GM10847 (cell line): Measurements from ENCODE around the gene PLSCR3.
A peak's percentile ranks its signal among the peaks of the same experiment; 100 is the strongest.

Source experiments
- POLR2A ChIP-seq: IDR thresholded peaks from 2 replicates; pipeline ENCODE4 v1.6.1; 2011; ENCODE audit not compliant: insufficient read length; ENCODE audit errors: extremely low read depth

Gene PLSCR3

DNA sequence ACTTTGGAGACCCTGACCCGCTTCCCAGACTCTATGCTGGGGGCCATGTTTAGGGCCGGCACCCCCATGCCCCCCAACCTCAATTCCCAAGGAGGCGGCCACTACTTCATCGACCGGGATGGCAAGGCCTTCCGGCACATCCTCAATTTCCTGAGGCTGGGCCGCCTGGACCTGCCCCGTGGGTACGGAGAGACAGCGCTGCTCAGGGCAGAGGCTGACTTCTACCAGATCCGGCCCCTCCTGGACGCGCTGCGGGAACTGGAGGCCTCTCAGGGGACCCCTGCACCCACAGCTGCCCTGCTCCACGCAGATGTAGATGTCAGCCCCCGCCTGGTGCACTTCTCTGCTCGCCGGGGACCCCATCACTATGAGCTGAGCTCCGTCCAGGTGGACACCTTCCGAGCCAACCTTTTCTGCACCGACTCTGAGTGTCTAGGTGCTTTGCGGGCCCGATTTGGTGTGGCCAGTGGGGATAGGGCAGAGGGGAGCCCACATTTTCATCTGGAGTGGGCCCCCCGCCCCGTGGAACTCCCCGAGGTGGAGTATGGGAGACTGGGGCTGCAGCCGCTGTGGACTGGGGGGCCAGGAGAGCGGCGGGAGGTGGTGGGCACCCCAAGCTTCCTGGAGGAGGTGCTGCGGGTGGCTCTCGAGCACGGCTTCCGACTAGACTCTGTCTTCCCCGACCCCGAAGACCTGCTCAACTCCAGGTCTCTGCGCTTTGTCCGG lies 41.3 kb downstream of the PLSCR3 start:
- no peak for TF ChIP-seq POLR2A

DNA sequence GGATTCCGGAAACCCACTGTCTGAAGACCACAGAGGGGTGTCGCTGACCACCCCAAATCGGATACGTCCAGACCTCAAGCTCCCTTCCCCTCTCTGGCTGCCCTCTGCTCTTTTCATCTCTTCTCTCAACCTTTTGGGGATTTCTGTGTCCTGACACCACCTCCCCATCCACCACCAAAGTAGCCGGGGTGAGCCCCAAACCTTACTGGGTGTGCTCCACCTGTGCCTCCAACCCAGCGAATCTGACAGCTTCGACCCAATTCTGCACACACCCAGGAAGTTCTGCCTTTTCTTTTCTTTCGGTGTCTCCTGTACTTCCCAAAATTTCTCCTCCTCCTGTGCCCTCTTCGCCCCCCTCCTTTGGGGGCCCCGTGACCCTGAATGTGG lies 41.8 kb downstream of the PLSCR3 start:
- TF ChIP-seq POLR2A = no peak

DNA sequence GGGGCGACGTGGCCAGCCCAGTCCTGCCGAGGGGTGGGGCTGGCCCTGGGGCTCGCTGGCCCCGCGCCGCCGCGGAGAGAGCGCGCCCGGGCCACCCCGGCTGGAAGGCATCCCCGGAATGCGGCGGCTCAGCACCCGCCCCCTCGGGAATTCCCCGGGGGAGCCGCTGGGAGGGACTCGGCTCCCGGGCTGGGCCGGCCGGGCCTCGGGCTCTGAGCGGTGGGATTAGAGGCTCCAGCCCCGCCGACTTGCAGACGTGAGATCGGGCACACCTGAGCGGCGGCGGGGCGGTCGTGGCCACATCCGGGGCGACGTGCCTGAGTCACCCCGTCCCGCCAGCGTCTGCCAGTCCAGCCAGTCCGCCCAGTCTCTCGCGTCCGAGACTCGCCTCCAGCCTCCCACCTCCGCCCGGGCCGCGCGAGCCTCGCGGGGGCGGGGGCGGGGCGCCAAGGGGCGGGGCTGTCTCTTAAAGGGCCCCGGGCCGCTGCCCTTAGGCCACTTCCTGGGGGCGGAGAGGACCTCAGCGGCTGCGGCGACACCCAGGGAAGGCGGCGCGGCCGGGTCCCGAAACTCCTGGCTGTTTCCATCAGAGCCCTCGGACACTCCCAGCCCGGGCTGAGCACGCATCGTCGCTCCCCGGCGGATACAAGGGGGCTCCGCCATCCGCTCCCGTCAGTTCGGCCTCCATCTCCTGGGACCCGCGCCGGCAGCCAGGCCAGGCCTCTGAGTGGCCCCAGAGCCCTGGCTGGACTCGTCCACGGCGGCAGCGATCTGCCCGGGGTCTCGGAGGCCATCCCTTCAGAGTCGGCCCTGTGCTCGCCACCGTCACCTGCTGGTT lies 42.4 kb downstream of the PLSCR3 start, which contains the start of gene KCTD11:
TSS of gene KCTD11 (plus strand) at position 498 of the 838 bp plus-strand sequence.
- TF ChIP-seq POLR2A = peak; percentile 38

DNA sequence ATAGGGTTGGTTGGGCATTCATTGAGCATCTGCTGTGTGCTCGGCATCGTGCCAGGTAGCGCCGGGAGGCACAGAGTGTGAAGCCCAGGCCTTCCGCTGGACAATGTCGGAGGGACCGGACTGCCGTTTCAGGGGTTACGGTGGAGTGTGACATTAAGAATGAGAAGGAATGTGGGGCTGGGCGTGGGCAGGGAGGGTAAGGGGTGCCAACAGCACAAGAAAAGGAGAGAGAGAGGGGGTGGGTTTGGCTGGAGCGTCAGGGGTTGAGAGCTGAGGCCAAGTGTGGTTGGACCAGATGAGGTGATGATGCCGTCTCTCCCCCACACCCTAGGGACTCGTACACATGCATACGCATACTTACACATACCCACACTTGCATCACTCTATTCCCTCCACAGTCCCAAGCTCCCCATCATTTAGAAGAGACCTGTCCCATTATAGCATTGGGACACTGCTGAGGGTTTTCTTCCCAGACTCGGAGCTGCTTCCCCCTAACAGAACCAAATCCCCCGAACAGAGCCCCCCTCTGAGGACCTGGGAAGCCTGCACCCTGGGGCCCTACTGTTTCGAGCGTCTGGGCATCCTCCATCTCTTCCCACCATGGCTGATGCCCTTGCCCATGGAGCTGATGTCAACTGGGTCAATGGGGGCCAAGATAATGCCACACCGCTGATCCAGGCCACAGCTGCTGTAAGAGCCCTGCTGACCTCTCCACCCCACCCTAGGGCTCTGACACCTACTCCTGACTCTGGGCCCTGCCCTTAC lies 45.7 kb downstream of the PLSCR3 start:
- TF ChIP-seq POLR2A = no peak

DNA sequence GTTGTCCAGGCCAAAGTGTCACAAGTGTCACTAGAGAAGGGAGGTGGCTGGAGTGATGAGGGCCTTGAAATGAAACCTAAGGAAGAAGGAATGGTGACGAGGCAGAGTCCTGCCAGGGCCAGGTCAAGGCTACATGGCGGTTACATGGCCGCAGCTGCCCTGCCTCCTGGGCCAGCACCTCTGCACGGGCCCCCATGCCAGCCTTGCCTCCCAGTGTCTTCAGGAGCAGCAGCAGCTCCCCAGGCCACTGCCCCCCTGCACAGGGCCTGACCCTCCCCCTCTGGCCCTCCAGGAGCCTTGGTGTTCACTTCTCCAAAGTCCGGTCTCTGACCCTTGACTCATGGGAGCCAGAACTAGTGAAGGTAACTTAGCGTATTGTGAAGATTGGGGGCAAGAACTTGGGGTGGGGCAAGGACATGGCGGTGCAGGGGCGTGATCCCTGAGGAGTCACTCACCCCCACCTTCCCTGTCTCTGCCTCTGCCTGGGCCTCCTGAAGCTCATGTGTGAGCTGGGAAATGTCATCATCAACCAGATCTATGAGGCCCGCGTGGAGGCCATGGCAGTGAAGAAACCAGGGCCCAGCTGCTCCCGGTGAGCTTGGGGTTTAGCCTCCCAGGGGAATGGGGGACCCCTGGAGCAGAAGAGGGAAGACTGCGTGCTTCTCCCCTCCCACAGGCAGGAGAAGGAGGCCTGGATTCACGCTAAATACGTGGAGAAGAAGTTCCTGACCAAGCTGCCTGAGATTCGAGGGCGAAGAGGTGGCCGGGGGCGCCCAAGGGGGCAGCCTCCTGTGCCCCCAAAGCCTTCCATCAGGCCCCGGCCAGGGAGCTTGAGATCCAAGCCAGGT lies 46.5 kb downstream of the PLSCR3 start:
- no peak for TF ChIP-seq POLR2A

DNA sequence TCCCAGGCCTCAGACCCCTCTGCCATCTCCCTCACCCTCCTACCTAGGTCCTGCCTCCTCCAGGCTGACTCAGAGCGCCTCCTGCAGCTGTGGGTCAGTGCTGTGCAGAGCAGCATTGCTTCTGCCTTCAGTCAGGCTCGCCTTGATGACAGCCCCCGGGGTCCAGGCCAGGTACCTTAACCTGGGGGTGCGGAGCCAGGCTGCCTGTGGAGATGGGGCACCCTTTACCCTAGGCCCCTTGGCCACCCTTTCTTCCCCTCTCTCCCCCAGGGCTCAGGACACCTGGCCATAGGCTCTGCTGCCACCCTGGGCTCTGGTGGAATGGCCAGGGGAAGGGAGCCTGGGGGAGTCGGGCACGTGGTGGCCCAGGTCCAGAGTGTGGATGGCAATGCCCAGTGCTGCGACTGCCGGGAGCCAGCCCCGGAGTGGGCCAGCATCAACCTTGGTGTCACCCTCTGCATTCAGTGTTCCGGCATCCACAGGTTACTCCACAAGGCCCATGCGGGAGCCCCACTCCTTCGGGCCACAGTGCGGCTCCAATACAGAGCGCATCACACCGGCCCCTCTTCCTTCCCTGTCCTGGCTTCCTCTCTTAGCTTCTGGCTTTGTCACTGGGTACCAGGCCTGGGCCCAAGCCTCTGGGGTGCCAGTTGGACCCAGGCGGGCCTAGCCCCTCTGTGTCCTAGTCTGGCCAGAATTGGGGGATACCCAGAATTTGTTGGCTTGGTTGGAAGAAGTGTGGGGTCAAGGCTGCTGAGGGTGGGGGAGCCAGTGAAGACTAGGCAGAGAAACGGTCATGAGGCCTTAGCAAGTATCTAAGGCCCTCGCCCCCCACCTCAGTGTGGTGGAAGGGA lies 47.3 kb downstream of the PLSCR3 start:
- TF ChIP-seq POLR2A = no peak

DNA sequence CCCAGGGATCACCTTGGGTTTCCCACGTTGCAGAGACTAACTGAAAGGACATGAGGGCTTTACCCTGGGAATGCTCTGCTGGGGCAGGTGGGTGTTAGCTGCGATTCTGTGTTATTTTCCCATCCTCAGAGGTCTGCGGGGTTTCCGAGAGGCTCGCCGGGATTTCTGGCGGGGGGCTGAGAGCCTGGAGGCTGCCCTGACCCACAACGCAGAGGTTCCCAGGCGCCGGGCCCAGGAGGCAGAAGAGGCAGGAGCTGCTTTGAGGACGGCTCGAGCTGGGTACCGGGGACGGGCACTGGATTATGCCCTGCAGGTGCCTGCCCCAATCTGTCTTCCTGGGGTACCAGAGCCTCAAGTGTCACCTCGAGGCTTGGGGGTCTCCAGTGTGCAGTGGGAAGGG lies 51.1 kb downstream of the PLSCR3 start:
- TF ChIP-seq POLR2A = no peak

DNA sequence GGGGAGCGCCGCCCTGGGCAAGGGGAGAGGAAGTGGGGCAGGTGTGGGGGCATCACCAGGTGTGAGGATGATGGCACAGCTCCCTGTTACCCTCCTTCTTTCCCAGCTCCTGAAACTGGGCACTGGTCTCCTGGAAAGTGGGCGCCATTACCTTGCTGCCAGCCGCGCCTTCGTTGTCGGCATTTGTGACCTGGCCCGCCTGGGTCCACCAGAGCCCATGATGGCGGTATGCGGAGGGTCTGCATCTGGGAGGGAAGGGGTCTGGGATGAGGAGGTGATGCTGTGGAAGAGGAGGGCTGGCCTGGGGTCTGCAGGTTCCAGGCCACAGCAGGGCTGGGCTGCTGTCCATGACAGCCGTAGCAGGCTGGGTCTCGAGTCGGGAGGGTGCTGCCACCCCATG lies 52.5 kb downstream of the PLSCR3 start:
- TF ChIP-seq POLR2A = no peak

DNA sequence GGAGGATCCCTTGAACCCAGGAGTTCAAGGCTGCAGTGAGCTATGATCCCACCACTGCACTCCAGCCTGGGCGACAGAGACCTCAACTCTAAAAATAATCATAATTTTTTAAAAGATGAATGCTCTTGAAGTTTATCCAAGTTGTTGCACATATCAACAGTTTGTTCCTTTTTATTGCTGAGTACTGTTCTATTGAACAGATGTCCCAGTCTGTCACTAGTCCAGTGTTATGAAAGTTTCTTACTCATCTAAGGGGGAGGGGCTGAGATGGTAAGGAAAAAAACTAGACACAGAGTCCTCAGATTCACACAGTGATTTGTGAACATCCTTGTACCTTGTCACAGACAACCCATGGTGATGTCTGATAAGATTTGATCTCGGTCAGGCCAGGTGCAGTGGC lies 54.1 kb downstream of the PLSCR3 start:
- TF ChIP-seq POLR2A = no peak
